GM23338 (cell line): ENCODE data around the gene PKD1. TPM values are rescaled to one million over a fixed set of nuclear protein-coding genes. Genes with fewer than 3 reads are reported as not detected.
"Not testable (repeated sequence)": the region's sequence is repeated elsewhere in the genome, so short reads cannot be mapped to it uniquely, and the experiment has no call there.

Source experiments
- ATAC-seq: fragments of 200-7000 bp; cut with Tn5 transposase; 3 replicates; pipeline ENCODE4 v1.9.1; 2020
- DNase-seq: peaks from one replicate; pipeline ENCODE4 v3.0.0-alpha.2; 2015; ENCODE audit warnings: low spot score
- H2AFZ ChIP-seq: fragments of 200-600 bp; sonication (generic); 2 replicates; pipeline ENCODE4 v1.8.0; 2016; ENCODE audit warnings: antibody characterized with exemption, mild to moderate bottlenecking, moderate library complexity
- H3F3A ChIP-seq: fragments of 200-600 bp; sonication (generic); replicated peaks from 2 replicates; pipeline ENCODE4 v1.8.0; 2017; ENCODE audit warnings: antibody characterized with exemption, mixed run types, low read depth
- H3K27ac ChIP-seq: fragments of 200-600 bp; sonication (generic); 2 replicates; pipeline ENCODE4 v1.6.1; 2016; ENCODE audit warnings: low read depth
- H3K27me3 ChIP-seq: fragments of 200-600 bp; sonication (generic); 2 replicates; pipeline ENCODE4 v1.8.0; 2016; ENCODE audit warnings: mild to moderate bottlenecking, mixed run types, moderate library complexity; ENCODE audit not compliant: insufficient read depth
- H3K36me3 ChIP-seq: fragments of 200-600 bp; sonication (generic); 2 replicates; pipeline ENCODE4 v1.8.0; 2016; ENCODE audit warnings: mild to moderate bottlenecking; ENCODE audit not compliant: insufficient read depth
- H3K4me1 ChIP-seq: fragments of 200-600 bp; sonication (generic); 2 replicates; pipeline ENCODE4 v1.8.0; 2016; ENCODE audit warnings: mild to moderate bottlenecking, moderate library complexity; ENCODE audit not compliant: insufficient read depth
- H3K4me2 ChIP-seq: fragments of 200-600 bp; sonication (generic); 2 replicates; pipeline ENCODE4 v1.7.1; 2017; ENCODE audit warnings: mixed run types
- H3K4me3 ChIP-seq: fragments of 200-600 bp; sonication (generic); 2 replicates; pipeline ENCODE4 v1.6.1; 2016; ENCODE audit warnings: mixed run types
- H3K79me2 ChIP-seq: fragments of 200-600 bp; sonication (generic); replicated peaks from 2 replicates; pipeline ENCODE4 v1.8.0; 2017; ENCODE audit warnings: mild to moderate bottlenecking; ENCODE audit not compliant: insufficient read depth
- H3K9me2 ChIP-seq: fragments of 200-600 bp; sonication (generic); 2 replicates; pipeline ENCODE4 v1.8.0; 2017; ENCODE audit not compliant: insufficient read depth
- H4K20me1 ChIP-seq: fragments of 200-600 bp; sonication (generic); replicated peaks from 2 replicates; pipeline ENCODE4 v1.8.0; 2017; ENCODE audit warnings: mild to moderate bottlenecking; ENCODE audit not compliant: insufficient read depth
- H3K27ac Mint-ChIP-seq: 2 replicates; pipeline ENCODE4 v1.8.0; 2020; ENCODE audit warnings: inconsistent platforms, mild to moderate bottlenecking, moderate library complexity, mixed read lengths
- H3K27me3 Mint-ChIP-seq: 3 replicates; pipeline ENCODE4 v1.8.0; 2022; ENCODE audit warnings: low read depth, mild to moderate bottlenecking, moderate library complexity, mixed read lengths, inconsistent platforms; ENCODE audit not compliant: insufficient read depth, poor library complexity
- H3K36me3 Mint-ChIP-seq: 3 replicates; pipeline ENCODE4 v1.8.0; 2021; ENCODE audit warnings: low read depth, mild to moderate bottlenecking, inconsistent platforms, moderate library complexity, mixed read lengths
- H3K4me1 Mint-ChIP-seq: 3 replicates; pipeline ENCODE4 v1.8.0; 2020; ENCODE audit warnings: mild to moderate bottlenecking, inconsistent platforms, mixed read lengths
- H3K4me3 Mint-ChIP-seq: 3 replicates; pipeline ENCODE4 v1.8.0; 2021; ENCODE audit warnings: moderate library complexity, mild to moderate bottlenecking, inconsistent platforms, mixed read lengths
- H3K9me3 Mint-ChIP-seq: 3 replicates; pipeline ENCODE4 v1.8.0; 2020; ENCODE audit warnings: moderate library complexity, mild to moderate bottlenecking, inconsistent platforms, mixed read lengths
- polyA plus RNA-seq: library from polyadenylated mRNA; unstranded; fragments of >200 nt; fragmentation: Nextera tagmentation; extraction: Ambion mirVana; gene quantifications from 2 replicates; pipeline ENCODE4 v1.2.1, GENCODE V29; 2016
- total RNA-seq: library from RNA; depleted of rRNA; stranded (reverse); fragments of >200 nt; shearing (Covaris generic); gene quantifications from 2 replicates; pipeline ENCODE4 v1.2.3, GENCODE V29; 2014
- TF ChIP-seq, protein P1 (sequence below), 2 experiments: fragments of 200-600 bp in 1 of 2; sonication (generic) in 1 of 2; conservative IDR thresholded peaks; 2 replicates each; pipeline versions ENCODE4 v1.5.1 to v1.6.1; 2016 to 2017; ENCODE audit warnings: antibody characterized with exemption in 2 of 2, low read depth in 2 of 2, mild to moderate bottlenecking in 2 of 2, moderate library complexity in 1 of 2

Gene PKD1
- total and polyA plus RNA-seq, 2 experiments from 2014 or later, result 21.1 to 107 TPM

GRCh38 chr16:2121325-2121724 lies 14.4 kb downstream of the PKD1 start:
- H3K9me2 ChIP-seq, H3K27me3 ChIP-seq, H3K4me3 ChIP-seq, H3K36me3 ChIP-seq, H3K27ac ChIP-seq, H3F3A ChIP-seq, H2AFZ ChIP-seq, H3K27me3 Mint-ChIP-seq, H3K9me3 Mint-ChIP-seq, H3K4me1 ChIP-seq, H3K4me2 ChIP-seq, H3K36me3 Mint-ChIP-seq, H3K27ac Mint-ChIP-seq, H3K4me3 Mint-ChIP-seq, H4K20me1 ChIP-seq: not testable (repeated sequence)
- ATAC-seq (peak; percentile 12), DNase-seq (peak; percentile 56)
- peaks cover 20% of the 10 kb centered on the region for H3K79me2 ChIP-seq
- TF ChIP-seq, protein P1, sequence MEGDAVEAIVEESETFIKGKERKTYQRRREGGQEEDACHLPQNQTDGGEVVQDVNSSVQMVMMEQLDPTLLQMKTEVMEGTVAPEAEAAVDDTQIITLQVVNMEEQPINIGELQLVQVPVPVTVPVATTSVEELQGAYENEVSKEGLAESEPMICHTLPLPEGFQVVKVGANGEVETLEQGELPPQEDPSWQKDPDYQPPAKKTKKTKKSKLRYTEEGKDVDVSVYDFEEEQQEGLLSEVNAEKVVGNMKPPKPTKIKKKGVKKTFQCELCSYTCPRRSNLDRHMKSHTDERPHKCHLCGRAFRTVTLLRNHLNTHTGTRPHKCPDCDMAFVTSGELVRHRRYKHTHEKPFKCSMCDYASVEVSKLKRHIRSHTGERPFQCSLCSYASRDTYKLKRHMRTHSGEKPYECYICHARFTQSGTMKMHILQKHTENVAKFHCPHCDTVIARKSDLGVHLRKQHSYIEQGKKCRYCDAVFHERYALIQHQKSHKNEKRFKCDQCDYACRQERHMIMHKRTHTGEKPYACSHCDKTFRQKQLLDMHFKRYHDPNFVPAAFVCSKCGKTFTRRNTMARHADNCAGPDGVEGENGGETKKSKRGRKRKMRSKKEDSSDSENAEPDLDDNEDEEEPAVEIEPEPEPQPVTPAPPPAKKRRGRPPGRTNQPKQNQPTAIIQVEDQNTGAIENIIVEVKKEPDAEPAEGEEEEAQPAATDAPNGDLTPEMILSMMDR (conservative IDR thresholded peaks at IDR 0.05; ENCODE audit: low read depth in 2 of 2), result peak in 1 of 2 experiments; percentile 42; a peak in 3 of 4 replicates
- peaks cover 12% of the 10 kb centered on the region for H3K4me1 Mint-ChIP-seq

- not testable (repeated sequence) for H3K4me1 ChIP-seq, H3K27ac ChIP-seq, H3K4me3 ChIP-seq, H3K4me3 Mint-ChIP-seq, H3K4me1 Mint-ChIP-seq, H2AFZ ChIP-seq, H3K36me3 Mint-ChIP-seq, H3K9me3 Mint-ChIP-seq, H4K20me1 ChIP-seq, DNase-seq, H3K4me2 ChIP-seq, H3K27me3 ChIP-seq, H3K9me2 ChIP-seq, H3K27ac Mint-ChIP-seq, H3K36me3 ChIP-seq, ATAC-seq, H3K27me3 Mint-ChIP-seq, H3F3A ChIP-seq
- H3K79me2 ChIP-seq, result peaks cover 17% of the 10 kb centered on the region
Observed at GRCh38 chr16:2117960-2118722, 17.6 kb downstream of the PKD1 start.

DNA sequence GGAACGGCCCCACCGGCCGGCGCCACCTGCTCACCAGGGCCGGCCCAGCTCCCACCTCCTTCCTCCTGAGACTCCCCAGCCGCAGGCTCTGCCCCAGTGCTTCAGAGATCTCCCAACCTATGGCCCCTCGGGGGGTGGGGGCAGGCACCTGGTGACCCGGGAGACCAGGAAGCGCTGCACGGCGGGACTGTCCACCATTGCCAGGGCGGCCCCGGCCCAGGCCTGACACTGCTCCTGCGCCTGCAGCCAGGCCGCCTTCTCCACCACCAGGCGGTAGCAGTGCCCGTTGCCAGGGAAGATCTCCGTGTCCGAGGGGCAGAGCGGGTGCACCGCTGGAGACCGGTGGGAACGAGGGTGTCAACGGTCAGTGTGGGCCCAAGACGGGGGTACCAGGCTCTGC lies 18.4 kb downstream of the PKD1 start:
- H3K27ac Mint-ChIP-seq, H3K9me3 Mint-ChIP-seq, H3K4me1 Mint-ChIP-seq, ATAC-seq, H3K4me1 ChIP-seq, H3K4me3 ChIP-seq, DNase-seq, H3K27me3 Mint-ChIP-seq, H3K4me3 Mint-ChIP-seq, H3K27ac ChIP-seq, H3F3A ChIP-seq, H3K36me3 ChIP-seq, H4K20me1 ChIP-seq, H3K27me3 ChIP-seq, H3K4me2 ChIP-seq, H3K9me2 ChIP-seq, H3K36me3 Mint-ChIP-seq, H2AFZ ChIP-seq: not testable (repeated sequence)
- peaks cover 14% of the 10 kb centered on the region for H3K79me2 ChIP-seq

DNA sequence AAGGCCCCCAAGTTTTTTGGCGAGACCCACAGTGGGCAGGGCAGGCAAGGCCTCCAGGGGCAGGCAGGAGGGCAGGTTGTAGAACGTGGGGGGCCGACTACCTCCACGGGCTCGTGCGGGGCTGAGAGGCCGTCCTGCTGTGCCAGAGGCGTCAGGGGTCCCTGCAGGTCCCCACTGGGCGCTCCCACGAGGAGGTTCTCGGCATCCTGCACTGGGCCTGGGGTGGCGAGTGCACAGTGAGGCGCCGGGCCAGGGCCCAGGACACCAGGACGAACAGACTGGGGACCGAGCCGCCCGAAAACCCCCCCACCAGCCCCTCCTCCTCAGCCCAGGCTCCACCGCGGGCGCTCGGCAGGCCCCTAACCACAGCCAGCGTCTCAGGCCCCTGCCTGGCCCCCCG lies 19.3 kb downstream of the PKD1 start:
- H3K4me2 ChIP-seq, ATAC-seq, H3K4me1 ChIP-seq, H3K36me3 Mint-ChIP-seq, H3K27me3 ChIP-seq, H3F3A ChIP-seq, H3K9me3 Mint-ChIP-seq, H3K27ac ChIP-seq, H2AFZ ChIP-seq, H3K4me3 ChIP-seq, H4K20me1 ChIP-seq, H3K4me3 Mint-ChIP-seq, H3K36me3 ChIP-seq, H3K27me3 Mint-ChIP-seq, H3K9me2 ChIP-seq, DNase-seq, H3K4me1 Mint-ChIP-seq, H3K27ac Mint-ChIP-seq: not testable (repeated sequence)
- peaks cover 14% of the 10 kb centered on the region for H3K79me2 ChIP-seq
